Endothelial cell (in vitro differentiated cells): ENCODE measurements around the gene CTNNAL1. TPM values are rescaled to one million over a fixed set of nuclear protein-coding genes. Genes with fewer than 3 reads are reported as not detected.

Source experiments
- DNase-seq: peaks from one replicate; pipeline ENCODE4 v3.0.0; 2021; ENCODE audit warnings: low spot score
- H3K27ac Mint-ChIP-seq: one replicate; pipeline ENCODE4 v1.8.0; 2021; ENCODE audit warnings: mixed read lengths, inconsistent platforms; ENCODE audit not compliant: unreplicated experiment
- H3K27me3 Mint-ChIP-seq: one replicate; pipeline ENCODE4 v1.8.0; 2021; ENCODE audit warnings: mild to moderate bottlenecking, moderate library complexity, mixed read lengths, inconsistent platforms; ENCODE audit not compliant: unreplicated experiment
- H3K36me3 Mint-ChIP-seq: one replicate; pipeline ENCODE4 v1.8.0; 2021; ENCODE audit warnings: mild to moderate bottlenecking, low read depth, mixed read lengths, inconsistent platforms; ENCODE audit not compliant: unreplicated experiment
- H3K4me1 Mint-ChIP-seq: one replicate; pipeline ENCODE4 v1.8.0; 2021; ENCODE audit warnings: mild to moderate bottlenecking, mixed read lengths, inconsistent platforms; ENCODE audit not compliant: unreplicated experiment
- H3K4me3 Mint-ChIP-seq: one replicate; pipeline ENCODE4 v1.8.0; 2021; ENCODE audit warnings: mild to moderate bottlenecking, mixed read lengths, inconsistent platforms; ENCODE audit not compliant: unreplicated experiment
- H3K9me3 Mint-ChIP-seq: one replicate; pipeline ENCODE4 v1.8.0; 2021; ENCODE audit warnings: mixed read lengths, inconsistent platforms; ENCODE audit not compliant: unreplicated experiment
- total RNA-seq: library from RNA; stranded (reverse); fragmentation: NEBNext Ultra II Directional; extraction: Animal tissue kit (Norgen Biotek cat#: 25700); gene quantifications from one replicate; pipeline ENCODE4 v1.2.1, GENCODE V29; 2021; ENCODE audit not compliant: unreplicated experiment
- TF ChIP-seq, protein P1 (sequence below): fragments of 200-600 bp; sonication (generic); IDR thresholded peaks from one replicate; pipeline ENCODE4 v1.5.0; 2021; ENCODE audit warnings: antibody characterized with exemption; ENCODE audit not compliant: unreplicated experiment

CTNNAL1 gene
- total RNA-seq, 1 donor from 2014 or later = 31.2 TPM

DNA sequence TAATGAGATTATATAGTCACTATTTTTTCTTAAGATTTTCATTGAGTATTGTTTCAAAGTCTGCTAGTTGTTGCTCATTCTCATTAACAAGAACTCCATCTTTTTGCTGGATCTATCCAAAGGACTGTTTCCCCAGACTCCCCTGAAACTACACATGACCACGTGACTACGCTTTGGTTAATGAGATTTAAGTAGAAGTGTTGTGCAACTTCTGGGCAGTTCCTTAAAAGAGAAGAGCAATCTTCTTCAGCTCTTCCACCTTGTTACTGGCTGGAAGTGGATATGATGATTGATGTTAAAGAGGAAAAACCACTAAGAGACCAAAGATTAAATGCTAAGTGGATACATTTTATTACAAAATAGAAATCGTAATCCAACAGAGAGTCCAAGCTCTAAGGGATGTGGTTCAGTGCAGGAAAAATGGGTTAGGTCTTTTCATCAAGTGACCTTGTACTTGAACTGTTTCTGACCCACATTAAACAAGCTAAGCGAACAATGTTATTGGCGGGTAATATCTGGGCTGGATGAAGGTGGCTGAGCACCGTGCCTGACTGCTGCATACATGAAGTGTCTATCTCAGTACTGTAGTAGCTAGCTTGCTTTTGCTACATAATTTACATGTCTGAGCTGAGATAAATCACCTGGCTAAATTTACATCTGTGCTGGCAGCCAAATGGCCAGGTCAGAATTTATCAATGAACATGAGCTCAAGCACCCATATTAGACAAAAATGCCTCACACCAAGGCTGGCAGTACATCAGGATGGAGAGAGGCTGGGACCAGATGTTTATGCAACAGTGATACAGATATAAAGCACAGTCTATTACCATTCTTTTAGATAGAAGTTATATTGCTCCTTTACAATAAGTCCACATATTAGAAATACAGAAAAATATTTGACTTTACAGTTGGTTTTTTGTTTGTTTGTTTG lies 7.5 kb upstream of the CTNNAL1 start:
- H3K36me3 Mint-ChIP-seq = no peaks in the 10 kb centered on the region
- no peak overlapping the region for H3K27ac Mint-ChIP-seq
- no peaks in the 10 kb centered on the region for H3K9me3 Mint-ChIP-seq
- H3K4me3 Mint-ChIP-seq = no peak overlapping the region
- H3K27me3 Mint-ChIP-seq = no peaks in the 10 kb centered on the region
- TF ChIP-seq, protein P1, sequence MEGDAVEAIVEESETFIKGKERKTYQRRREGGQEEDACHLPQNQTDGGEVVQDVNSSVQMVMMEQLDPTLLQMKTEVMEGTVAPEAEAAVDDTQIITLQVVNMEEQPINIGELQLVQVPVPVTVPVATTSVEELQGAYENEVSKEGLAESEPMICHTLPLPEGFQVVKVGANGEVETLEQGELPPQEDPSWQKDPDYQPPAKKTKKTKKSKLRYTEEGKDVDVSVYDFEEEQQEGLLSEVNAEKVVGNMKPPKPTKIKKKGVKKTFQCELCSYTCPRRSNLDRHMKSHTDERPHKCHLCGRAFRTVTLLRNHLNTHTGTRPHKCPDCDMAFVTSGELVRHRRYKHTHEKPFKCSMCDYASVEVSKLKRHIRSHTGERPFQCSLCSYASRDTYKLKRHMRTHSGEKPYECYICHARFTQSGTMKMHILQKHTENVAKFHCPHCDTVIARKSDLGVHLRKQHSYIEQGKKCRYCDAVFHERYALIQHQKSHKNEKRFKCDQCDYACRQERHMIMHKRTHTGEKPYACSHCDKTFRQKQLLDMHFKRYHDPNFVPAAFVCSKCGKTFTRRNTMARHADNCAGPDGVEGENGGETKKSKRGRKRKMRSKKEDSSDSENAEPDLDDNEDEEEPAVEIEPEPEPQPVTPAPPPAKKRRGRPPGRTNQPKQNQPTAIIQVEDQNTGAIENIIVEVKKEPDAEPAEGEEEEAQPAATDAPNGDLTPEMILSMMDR = no peak
- H3K4me1 Mint-ChIP-seq = peaks cover 3% of the 10 kb centered on the region
- DNase-seq = no peak

DNA sequence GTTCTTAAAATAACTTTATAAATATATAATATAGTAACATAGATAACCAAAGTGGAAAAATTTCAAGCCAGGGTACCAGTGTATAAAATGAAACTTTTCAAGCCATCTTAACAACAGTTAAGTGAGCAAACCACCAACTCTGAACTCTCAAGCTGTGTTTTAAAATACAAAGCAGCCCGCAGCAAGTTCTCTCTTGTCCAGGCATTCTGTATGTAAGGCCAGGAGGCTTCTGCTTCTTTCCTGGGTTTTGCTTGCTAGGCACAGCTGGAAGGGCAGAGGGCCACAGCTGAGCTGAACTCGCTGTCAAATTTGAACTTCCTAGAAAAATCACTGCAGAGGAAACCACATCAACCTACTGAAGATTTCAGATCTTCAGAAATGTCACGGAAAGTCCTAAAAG lies 6.8 kb upstream of the CTNNAL1 start:
- no peaks in the 10 kb centered on the region for H3K9me3 Mint-ChIP-seq
- H3K4me3 Mint-ChIP-seq = no peak overlapping the region
- no peak for DNase-seq
- no peaks in the 10 kb centered on the region for H3K4me1 Mint-ChIP-seq
- no peaks in the 10 kb centered on the region for H3K36me3 Mint-ChIP-seq
- TF ChIP-seq, protein P1 = no peak
- no peaks in the 10 kb centered on the region for H3K27me3 Mint-ChIP-seq
- H3K27ac Mint-ChIP-seq = no peak overlapping the region

DNA sequence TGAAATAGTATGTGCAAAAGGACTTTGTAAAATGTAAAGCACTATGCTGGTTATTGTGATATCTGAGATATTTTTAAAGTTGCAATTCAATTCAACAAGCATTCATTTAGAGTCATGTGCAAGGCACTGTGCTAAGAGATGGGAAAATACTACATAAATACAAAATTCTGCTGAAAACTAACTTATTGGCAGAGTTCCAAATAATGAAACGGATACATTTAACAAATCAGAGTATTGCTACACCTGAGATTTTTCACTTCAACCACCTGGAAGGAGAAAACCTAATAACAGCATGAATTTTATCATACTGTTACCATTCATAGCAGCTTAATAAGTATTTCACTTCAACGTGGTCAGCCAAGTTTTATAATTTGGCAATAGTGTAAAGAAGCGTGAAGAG lies 6.1 kb upstream of the CTNNAL1 start:
- DNase-seq = no peak
- H3K27me3 Mint-ChIP-seq = no peaks in the 10 kb centered on the region
- no peak overlapping the region for H3K27ac Mint-ChIP-seq
- H3K4me3 Mint-ChIP-seq = no peak overlapping the region
- peaks cover 3% of the 10 kb centered on the region for H3K4me1 Mint-ChIP-seq
- TF ChIP-seq, protein P1 = no peak
- no peaks in the 10 kb centered on the region for H3K36me3 Mint-ChIP-seq
- no peaks in the 10 kb centered on the region for H3K9me3 Mint-ChIP-seq

DNA sequence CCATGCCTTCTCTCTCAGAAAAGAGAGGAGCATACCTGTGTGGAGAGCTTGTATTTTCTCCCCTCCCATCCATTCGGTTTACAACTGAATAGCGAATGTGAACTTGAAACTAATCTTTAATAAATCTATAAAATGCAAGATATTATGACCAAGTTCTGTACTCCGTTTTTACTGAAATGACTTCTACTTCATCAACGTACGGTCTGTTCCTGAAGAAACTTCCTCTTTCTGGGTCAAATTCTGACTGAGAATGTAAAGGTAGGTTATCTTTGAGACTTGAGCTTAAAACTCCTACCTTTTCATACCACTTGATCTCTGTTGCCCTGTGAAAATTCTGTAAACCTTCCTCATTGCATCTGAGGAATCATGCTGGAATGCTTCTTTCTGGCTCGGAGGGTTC lies 4.2 kb upstream of the CTNNAL1 start:
- peaks cover 13% of the 10 kb centered on the region for H3K4me1 Mint-ChIP-seq
- H3K27ac Mint-ChIP-seq = no peak overlapping the region

More for the DNA sequence above, 4.2 kb upstream of the CTNNAL1 start:
- no peak for DNase-seq
- H3K4me3 Mint-ChIP-seq = no peak overlapping the region
- peaks cover 9% of the 10 kb centered on the region for H3K27me3 Mint-ChIP-seq
- H3K36me3 Mint-ChIP-seq = peaks cover 1% of the 10 kb centered on the region
- TF ChIP-seq, protein P1 = no peak
- no peaks in the 10 kb centered on the region for H3K9me3 Mint-ChIP-seq
